RWPE2 (cell line): ENCODE data around the gene GMDS.

Experiments used
- ATAC-seq: fragments of 200-7000 bp; cut with Tn5 transposase; 3 replicates; pipeline ENCODE4 v1.9.1; 2021; ENCODE audit warnings: low read depth
- DNase-seq: peaks from one replicate; pipeline ENCODE4 v3.0.0-alpha.2; 2020; ENCODE audit warnings: low spot score
- H3K27ac ChIP-seq: fragments of 450-650 bp; 2 replicates; pipeline ENCODE4 v1.5.1; 2017; ENCODE audit warnings: mild to moderate bottlenecking; ENCODE audit not compliant: poor library complexity, severe bottlenecking
- H3K27me3 ChIP-seq: fragments of 250-450 bp; sonication (Bioruptor Pico); 2 replicates; pipeline ENCODE4 v1.5.1; 2021; ENCODE audit warnings: mild to moderate bottlenecking, moderate library complexity; ENCODE audit not compliant: insufficient read depth, poor library complexity, severe bottlenecking
- H3K36me3 ChIP-seq: fragments of 250-450 bp; sonication (Bioruptor Pico); 2 replicates; pipeline ENCODE4 v1.5.1; 2020; ENCODE audit warnings: low read depth, mild to moderate bottlenecking, moderate library complexity
- H3K4me1 ChIP-seq: fragments of 250-450 bp; sonication (Bioruptor Pico); 2 replicates; pipeline ENCODE4 v1.5.1; 2021; ENCODE audit warnings: mild to moderate bottlenecking, moderate library complexity; ENCODE audit not compliant: insufficient read depth, poor library complexity, severe bottlenecking
- H3K4me3 ChIP-seq: fragments of 250-450 bp; sonication (Bioruptor Pico); 2 replicates; pipeline ENCODE4 v1.5.1; 2021; ENCODE audit warnings: mild to moderate bottlenecking, moderate library complexity; ENCODE audit not compliant: severe bottlenecking
- H3K9me3 ChIP-seq: fragments of 250-450 bp; sonication (Bioruptor Pico); 2 replicates; pipeline ENCODE4 v1.5.1; 2021; ENCODE audit warnings: mild to moderate bottlenecking, moderate library complexity; ENCODE audit not compliant: severe bottlenecking
- TF ChIP-seq, protein P1 (sequence below): fragments of 450-650 bp; IDR thresholded peaks from one replicate; pipeline ENCODE4 v1.5.1; 2017; ENCODE audit warnings: mild to moderate bottlenecking, moderate library complexity; ENCODE audit not compliant: poor library complexity, severe bottlenecking

Gene GMDS

DNA sequence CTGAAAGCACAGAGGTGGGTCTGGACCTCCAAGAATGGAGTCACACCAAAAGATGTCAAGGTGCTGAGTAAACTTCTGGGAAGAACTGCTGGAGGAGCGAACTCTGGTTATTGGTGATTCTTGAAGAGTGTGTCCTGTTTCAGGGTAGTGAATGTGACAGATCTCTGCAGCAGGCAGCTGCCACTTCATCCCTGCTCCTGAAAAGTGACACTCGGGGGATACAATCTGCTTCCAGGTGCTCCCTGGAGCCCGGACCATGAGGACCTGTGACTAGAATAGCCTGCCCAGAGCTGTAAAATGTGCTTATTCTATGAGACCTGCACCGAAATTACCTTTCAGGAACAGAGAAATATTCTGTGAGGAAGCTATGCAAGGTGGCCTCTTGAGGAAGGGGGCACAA is 444.6 kb downstream of the GMDS start:
- no peaks in the 10 kb centered on the region for H3K36me3 ChIP-seq
- TF ChIP-seq, protein P1, sequence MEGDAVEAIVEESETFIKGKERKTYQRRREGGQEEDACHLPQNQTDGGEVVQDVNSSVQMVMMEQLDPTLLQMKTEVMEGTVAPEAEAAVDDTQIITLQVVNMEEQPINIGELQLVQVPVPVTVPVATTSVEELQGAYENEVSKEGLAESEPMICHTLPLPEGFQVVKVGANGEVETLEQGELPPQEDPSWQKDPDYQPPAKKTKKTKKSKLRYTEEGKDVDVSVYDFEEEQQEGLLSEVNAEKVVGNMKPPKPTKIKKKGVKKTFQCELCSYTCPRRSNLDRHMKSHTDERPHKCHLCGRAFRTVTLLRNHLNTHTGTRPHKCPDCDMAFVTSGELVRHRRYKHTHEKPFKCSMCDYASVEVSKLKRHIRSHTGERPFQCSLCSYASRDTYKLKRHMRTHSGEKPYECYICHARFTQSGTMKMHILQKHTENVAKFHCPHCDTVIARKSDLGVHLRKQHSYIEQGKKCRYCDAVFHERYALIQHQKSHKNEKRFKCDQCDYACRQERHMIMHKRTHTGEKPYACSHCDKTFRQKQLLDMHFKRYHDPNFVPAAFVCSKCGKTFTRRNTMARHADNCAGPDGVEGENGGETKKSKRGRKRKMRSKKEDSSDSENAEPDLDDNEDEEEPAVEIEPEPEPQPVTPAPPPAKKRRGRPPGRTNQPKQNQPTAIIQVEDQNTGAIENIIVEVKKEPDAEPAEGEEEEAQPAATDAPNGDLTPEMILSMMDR = no peak
- no peaks in the 10 kb centered on the region for H3K27me3 ChIP-seq
- peaks cover 7% of the 10 kb centered on the region for H3K4me1 ChIP-seq
- no peak overlapping the region for H3K4me3 ChIP-seq
- no peak for ATAC-seq
- no peak overlapping the region for H3K27ac ChIP-seq
- no peaks in the 10 kb centered on the region for H3K9me3 ChIP-seq
- no peak for DNase-seq

DNA sequence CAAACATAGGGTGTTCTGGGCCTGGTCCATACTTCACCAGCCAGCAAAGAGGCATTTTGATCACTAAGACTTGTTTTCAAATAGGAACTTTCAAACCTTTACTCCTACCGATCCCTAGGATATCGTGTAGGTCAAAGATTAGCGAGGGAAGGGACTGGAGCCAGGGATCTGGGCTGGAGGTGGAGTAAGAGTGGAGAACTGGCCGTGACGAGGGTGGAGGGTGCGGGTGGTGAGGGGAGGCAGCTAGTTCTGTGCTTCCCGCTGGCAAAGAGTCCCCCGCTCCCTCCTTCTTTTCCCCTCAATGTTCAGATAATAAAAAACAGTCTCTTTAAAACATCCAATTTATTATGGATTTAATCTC is 446.5 kb downstream of the GMDS start:
- ATAC-seq = no peak
- Histone ChIP-seq H3K27ac (no peak overlapping the region), H3K27me3 (no peaks in the 10 kb centered on the region), H3K4me1 (peaks cover 7% of the 10 kb centered on the region), H3K9me3 (no peaks in the 10 kb centered on the region), H3K36me3 (no peaks in the 10 kb centered on the region), H3K4me3 (no peak overlapping the region)
- TF ChIP-seq, protein P1 = no peak
- no peak for DNase-seq

GRCh38 chr6:1798303-1798964 is 447.0 kb downstream of the GMDS start:
- Histone ChIP-seq H3K4me1 (peaks cover 7% of the 10 kb centered on the region), H3K27me3 (no peaks in the 10 kb centered on the region), H3K36me3 (no peaks in the 10 kb centered on the region), H3K9me3 (no peaks in the 10 kb centered on the region), H3K27ac (no peak overlapping the region), H3K4me3 (no peak overlapping the region)
- ATAC-seq (no peak), DNase-seq (no peak)
- TF ChIP-seq, protein P1 = no peak

GRCh38 chr6:1797801-1798200 is 447.6 kb downstream of the GMDS start:
- no peak for DNase-seq
- TF ChIP-seq, protein P1 = no peak
- Histone ChIP-seq H3K4me1 (peaks cover 7% of the 10 kb centered on the region), H3K27ac (no peak overlapping the region), H3K36me3 (no peaks in the 10 kb centered on the region), H3K9me3 (no peaks in the 10 kb centered on the region), H3K4me3 (no peak overlapping the region), H3K27me3 (no peaks in the 10 kb centered on the region)
- 0 out of 3 replicates have a peak, but pooled peaks have one; percentile 17 for ATAC-seq

DNA sequence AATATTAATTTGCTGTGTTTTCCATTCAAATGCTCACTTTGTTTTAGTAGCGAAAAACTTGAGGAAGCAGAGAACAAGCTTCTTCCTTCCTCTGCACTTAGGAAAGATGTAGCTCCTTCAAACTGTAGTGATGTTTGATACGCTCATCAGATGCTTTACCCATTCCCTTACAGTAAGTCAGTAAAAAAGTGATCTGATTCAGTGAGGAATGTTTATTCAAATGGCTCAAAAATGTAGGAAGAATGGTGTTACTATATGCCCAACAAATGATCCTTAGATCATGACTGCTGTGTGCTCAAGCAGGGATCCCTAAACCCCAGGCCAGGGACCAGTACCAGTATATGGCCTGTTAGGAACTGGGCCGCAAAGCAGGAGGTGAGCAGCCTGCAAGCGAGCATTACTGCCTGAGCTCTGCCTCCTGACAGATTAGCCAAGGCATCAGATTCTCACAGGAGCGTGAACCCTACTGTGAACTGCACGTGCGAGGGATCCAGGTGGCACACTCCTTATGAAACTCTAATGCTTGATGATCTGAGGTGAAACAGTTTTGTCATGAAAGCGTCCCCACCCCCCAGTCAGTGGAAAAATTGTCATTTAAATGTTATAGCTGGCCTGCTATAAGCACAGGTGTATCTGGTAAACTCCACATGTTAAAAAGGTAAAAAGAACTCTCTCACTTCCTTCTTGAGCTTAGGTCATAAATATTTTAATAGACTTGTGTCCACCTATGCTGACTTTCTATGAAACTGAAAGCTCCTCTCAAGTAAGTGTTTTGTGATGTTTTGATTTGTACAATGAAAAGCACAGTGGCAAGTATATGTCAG is 448.5 kb downstream of the GMDS start:
- H3K36me3 ChIP-seq = no peaks in the 10 kb centered on the region
- no peaks in the 10 kb centered on the region for H3K9me3 ChIP-seq
- no peak overlapping the region for H3K27ac ChIP-seq
- H3K4me3 ChIP-seq = no peak overlapping the region
- TF ChIP-seq, protein P1 = no peak
- DNase-seq = no peak
- H3K4me1 ChIP-seq = peaks cover 7% of the 10 kb centered on the region
- H3K27me3 ChIP-seq = no peaks in the 10 kb centered on the region
- ATAC-seq = no peak
